HCT116 (cell line): ENCODE data around the gene CFAP119. TPM values are rescaled to one million over a fixed set of nuclear protein-coding genes. Genes with fewer than 3 reads are reported as not detected.
A peak's percentile ranks its signal among the peaks of the same experiment; 100 is the strongest.

Source experiments
- ATAC-seq: fragments of 200-7000 bp; cut with Tn5 transposase; 2 replicates; pipeline ENCODE4 v1.9.1; 2020; ENCODE audit warnings: mild to moderate bottlenecking, moderate library complexity
- BruUV-seq: library from RNA; stranded (reverse); fragments of 400-500 nt; replicated peaks from 2 replicates; lab custom pipeline; 2021; lab: Mats Ljungman, UMichigan
- CTCF ChIA-PET: fragments of 300-600 bp; sonication (Branson Sonifier 250); formaldehyde crosslinking; loops from one replicate; lab custom pipeline; 2021; ENCODE audit warnings: antibody characterized with exemption; lab: Charles Lee
- POLR2A ChIA-PET: fragments of 300-600, 350-600 bp; sonication (Branson Sonifier 250); formaldehyde crosslinking; loops from one replicate; lab custom pipeline; 2021; ENCODE audit warnings: antibody characterized with exemption; lab: Charles Lee
- RAD21 ChIA-PET, 2 experiments: fragments of 300-600 bp; sonication (Branson Sonifier 250); formaldehyde crosslinking; loops; one replicate each; lab custom pipeline; 2023; ENCODE audit warnings: low total read pairs in 2 of 2; ENCODE audit not compliant: uncharacterized antibody in 2 of 2, unreplicated experiment in 2 of 2, low non-redundant PET in 1 of 2; lab: Charles Lee
- DNase-seq: peaks from one replicate; pipeline ENCODE4 v3.0.0-alpha.2; 2010; ENCODE audit warnings: low read depth, low spot score
- H2AFZ ChIP-seq: fragments of 200-600 bp; shearing (Covaris generic), sonication (generic); 2 replicates; pipeline ENCODE4 v1.6.1; 2017; ENCODE audit warnings: low read depth, mixed run types, mixed read lengths, antibody characterized with exemption, low read length; ENCODE audit not compliant: poor library complexity, severe bottlenecking
- H3K27ac ChIP-seq: 2 replicates; pipeline ENCODE4 v1.5.1; 2012; ENCODE audit warnings: low read depth, low read length
- H3K27me3 ChIP-seq: fragments of 200-600 bp; sonication (generic); 2 replicates; pipeline ENCODE4 v1.6.1; 2016; ENCODE audit warnings: mixed run types, low read length, mixed read lengths; ENCODE audit not compliant: insufficient read depth
- H3K36me3 ChIP-seq, 2 experiments: fragments of 200-500 bp in 1 of 2; fragments of 200-600 bp in 1 of 2; sonication (Bioruptor generic) in 1 of 2; sonication (generic) in 1 of 2; 2 replicates each; pipeline versions ENCODE4 v1.5.1 to v1.6.1; 2014 to 2016; ENCODE audit warnings: low read length in 2 of 2, inconsistent platforms in 1 of 2, mixed read lengths in 1 of 2, mixed run types in 1 of 2; ENCODE audit not compliant: insufficient read depth in 2 of 2, control insufficient read depth in 1 of 2
- H3K4me1 ChIP-seq, 2 experiments: fragments of 200-600 bp in 1 of 2; sonication (generic) in 1 of 2; 2 replicates each; pipeline versions ENCODE4 v1.5.1 to v1.6.1; 2012 to 2017; ENCODE audit warnings: low read length in 2 of 2, inconsistent platforms in 1 of 2, mild to moderate bottlenecking in 1 of 2, mixed read lengths in 1 of 2, mixed run types in 1 of 2, moderate library complexity in 1 of 2; ENCODE audit not compliant: insufficient read depth in 2 of 2, control insufficient read depth in 1 of 2
- H3K4me2 ChIP-seq: fragments of 200-600 bp; sonication (generic); 2 replicates; pipeline ENCODE4 v1.6.1; 2017; ENCODE audit warnings: mixed run types, low read length, mixed read lengths
- H3K4me3 ChIP-seq, 2 experiments: fragments of 200-600 bp in 1 of 2; sonication (generic) in 1 of 2; replicated peaks in 1 of 2; 2 replicates each; pipeline ENCODE4 v1.5.1; 2011 to 2016; ENCODE audit warnings: low read length in 2 of 2, control low read depth in 1 of 2, low read depth in 1 of 2, mild to moderate bottlenecking in 1 of 2, mixed read lengths in 1 of 2, mixed run types in 1 of 2
- H3K79me2 ChIP-seq: fragments of 200-600 bp; sonication (generic); 2 replicates; pipeline ENCODE4 v1.6.1; 2017; ENCODE audit warnings: mild to moderate bottlenecking, mixed run types, low read length, moderate library complexity, mixed read lengths; ENCODE audit not compliant: insufficient read depth
- H3K9ac ChIP-seq: fragments of 200-600 bp; sonication (generic); 2 replicates; pipeline ENCODE4 v1.6.1; 2016; ENCODE audit warnings: low read length, mixed read lengths
- H3K9me2 ChIP-seq: fragments of 200-600 bp; sonication (generic), shearing (Covaris generic); 2 replicates; pipeline ENCODE4 v1.6.1; 2017; ENCODE audit warnings: mixed run types, mild to moderate bottlenecking, moderate library complexity; ENCODE audit not compliant: insufficient read depth
- H3K9me3 ChIP-seq, 2 experiments: fragments of 200-500 bp in 1 of 2; fragments of 200-600 bp in 1 of 2; sonication (Bioruptor generic) in 1 of 2; sonication (generic) in 1 of 2; 2 replicates each; pipeline ENCODE4 v1.6.1; 2014 to 2017; ENCODE audit warnings: low read length in 2 of 2, mixed read lengths in 2 of 2, inconsistent platforms in 1 of 2, low read depth in 1 of 2, mild to moderate bottlenecking in 1 of 2, mixed run types in 1 of 2, moderate library complexity in 1 of 2; ENCODE audit not compliant: control insufficient read depth in 1 of 2, insufficient read depth in 1 of 2
- H4K20me1 ChIP-seq: fragments of 200-600 bp; sonication (generic), shearing (Covaris generic); 2 replicates; pipeline ENCODE4 v1.6.1; 2017; ENCODE audit warnings: mixed run types, mild to moderate bottlenecking, moderate library complexity; ENCODE audit not compliant: insufficient read depth
- CBX3 ChIP-seq: IDR thresholded peaks from 2 replicates; pipeline ENCODE4 v1.6.1; 2012; ENCODE audit warnings: low read depth
- EGR1 ChIP-seq: IDR thresholded peaks from 2 replicates; pipeline ENCODE4 v1.6.1; 2012; ENCODE audit warnings: low read depth
- EZH2phosphoT487 ChIP-seq: fragments of 200-600 bp; IDR thresholded peaks from 2 replicates; pipeline ENCODE4 v1.6.1; 2018; ENCODE audit warnings: antibody characterized with exemption, borderline replicate concordance
- FOSL1 ChIP-seq: IDR thresholded peaks from 2 replicates; pipeline ENCODE4 v1.6.1; 2012; ENCODE audit warnings: low read depth
- POLR2A ChIP-seq: IDR thresholded peaks from 2 replicates; pipeline ENCODE4 v1.7.0; 2011; ENCODE audit warnings: borderline replicate concordance; ENCODE audit not compliant: insufficient read depth, insufficient read length; ENCODE audit errors: extremely low read depth
- POLR2AphosphoS5 ChIP-seq: IDR thresholded peaks from 2 replicates; pipeline ENCODE4 v1.6.1; 2011; ENCODE audit warnings: mild to moderate bottlenecking, low read depth, low read length, moderate library complexity
- RAD21 ChIP-seq: IDR thresholded peaks from 2 replicates; pipeline ENCODE4 v1.6.1; 2012; ENCODE audit warnings: low read depth, mild to moderate bottlenecking
- REST ChIP-seq: IDR thresholded peaks from 2 replicates; pipeline ENCODE4 v1.6.1; 2012; ENCODE audit warnings: low read depth
- SIN3A ChIP-seq: IDR thresholded peaks from 2 replicates; pipeline ENCODE4 v1.6.1; 2012; ENCODE audit warnings: low read depth
- SP1 ChIP-seq: IDR thresholded peaks from 2 replicates; pipeline ENCODE4 v1.6.1; 2012; ENCODE audit warnings: low read depth
- SRF ChIP-seq: IDR thresholded peaks from 2 replicates; pipeline ENCODE4 v1.6.1; 2012; ENCODE audit warnings: low read depth
- TCF7L2 ChIP-seq: IDR thresholded peaks from 2 replicates; pipeline ENCODE4 v1.7.0; 2011; ENCODE audit warnings: borderline replicate concordance, inconsistent platforms; ENCODE audit not compliant: insufficient read depth, insufficient read length; ENCODE audit errors: extremely low read depth
- YY1 ChIP-seq: IDR thresholded peaks from 2 replicates; pipeline ENCODE4 v1.6.1; 2011; ENCODE audit warnings: low read length, low read depth, moderate library complexity, mild to moderate bottlenecking; ENCODE audit not compliant: insufficient replicate concordance; ENCODE audit errors: extremely low read depth
- ZFX ChIP-seq: fragments of 450-650 bp; IDR thresholded peaks from 2 replicates; pipeline ENCODE4 v1.6.1; 2017
- ZNF274 ChIP-seq: fragments of 200-500 bp; sonication (Bioruptor generic); IDR thresholded peaks from 2 replicates; pipeline ENCODE4 v1.6.1; 2014; ENCODE audit warnings: mild to moderate bottlenecking, low read depth, low read length, inconsistent platforms
- intact Hi-C: fragments of 100-400 bp; cut with micrococcal nuclease; formaldehyde crosslinking; loops from 2 replicates; pipeline ENCODE4 v1.10.0; 2022
- total RNA-seq: library from RNA; stranded (reverse); gene quantifications from one replicate; pipeline ENCODE4 v1.2.1, GENCODE V29; 2021; ENCODE audit not compliant: unreplicated experiment
- TF ChIP-seq, protein P1 (sequence below): IDR thresholded peaks from 2 replicates; pipeline ENCODE4 v1.6.1; 2012
- TF ChIP-seq, protein P2 (sequence below): IDR thresholded peaks from 2 replicates; pipeline ENCODE4 v1.6.1; 2012
- TF ChIP-seq, protein P3 (sequence below), 3 experiments: fragments of 200-600 bp in 1 of 3; sonication (generic) in 1 of 3; IDR thresholded peaks in 2 of 3; conservative IDR thresholded peaks in 1 of 3; 2 replicates each; pipeline ENCODE4 v1.5.1; 2012 to 2017; ENCODE audit warnings: low read depth in 2 of 3, low read length in 2 of 3, antibody characterized with exemption in 1 of 3, borderline replicate concordance in 1 of 3, control low read depth in 1 of 3, mild to moderate bottlenecking in 1 of 3, mixed read lengths in 1 of 3, mixed run types in 1 of 3, moderate library complexity in 1 of 3; ENCODE audit not compliant: insufficient read depth in 1 of 3

Gene CFAP119
- total RNA-seq, 1 experiment from 2014 or later: 12.6 TPM

DNA sequence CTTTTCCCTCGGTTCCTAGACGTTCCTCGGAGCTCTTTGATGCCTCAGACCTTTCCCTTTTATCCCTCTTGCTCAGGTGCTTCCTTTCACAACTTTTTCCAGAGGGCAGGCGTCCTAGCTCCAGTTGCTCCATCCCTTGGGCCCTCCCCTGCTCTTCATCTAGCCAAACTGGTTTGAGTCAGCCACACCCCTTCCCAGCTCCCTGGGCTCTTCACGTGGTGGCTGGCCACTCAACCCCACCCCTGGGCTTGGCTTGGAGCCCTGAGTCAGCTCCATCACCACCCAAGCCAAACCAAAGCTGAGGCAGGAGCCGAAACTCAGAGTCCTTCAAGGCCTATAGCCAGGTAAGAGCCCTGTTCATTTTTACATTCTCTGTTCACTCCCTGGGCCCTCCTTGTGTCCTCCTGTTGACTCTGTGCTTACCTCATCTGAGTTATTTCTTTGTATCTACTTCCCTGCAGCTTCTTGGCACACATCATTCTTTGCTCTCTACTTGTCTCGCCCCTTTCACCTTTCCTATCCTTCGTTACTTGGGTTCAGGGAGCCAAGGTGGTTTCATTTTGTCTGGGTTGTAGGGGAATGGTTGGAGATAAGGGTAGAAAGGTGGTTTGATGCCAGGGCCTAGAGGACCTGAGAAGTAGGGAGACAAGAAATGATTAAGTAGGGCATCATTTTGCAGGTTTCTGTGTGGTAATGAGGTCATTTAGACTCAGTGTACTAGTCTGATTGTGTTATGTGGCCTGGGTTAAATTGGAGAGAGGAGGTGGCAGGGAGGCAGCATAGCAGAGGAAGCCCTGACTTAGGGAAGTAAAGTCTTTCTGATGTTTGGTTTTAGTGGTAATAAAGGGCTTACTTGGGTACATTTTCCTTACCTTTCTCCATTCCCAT, 21.3 kb downstream of the CFAP119 start:
- peak overlapping the region; percentile 73 for H3K9ac ChIP-seq
- peaks cover 30% of the 10 kb centered on the region for H3K79me2 ChIP-seq
- peak overlapping the region; percentile 72 for H3K27ac ChIP-seq
- H3K4me2 ChIP-seq: peak overlapping the region; percentile 90
- ATAC-seq (peak; percentile 91), DNase-seq (peak; percentile 87)
- peak overlapping the region; percentile 47 to 60 for H3K4me3 ChIP-seq
- intact Hi-C loops: loop anchor here (2.0 kb wide), 1 partner anchor 42 kb away; the partner anchor contains the start of gene SRCAP
- TSS peak; percentile 63 for BruUV-seq
- no peak overlapping the region for H2AFZ ChIP-seq
- CTCF ChIA-PET: interaction anchor here (1.0 kb wide), 1 partner anchor 201 kb away, joined by 5 read pairs; no protein-coding TSS in a partner anchor
- no peaks in the 10 kb centered on the region for H3K9me3 ChIP-seq
- H3K9me2 ChIP-seq: no peaks in the 10 kb centered on the region
- POLR2A ChIA-PET: interaction anchor here (0.6 to 1.3 kb wide), 3 partner anchors 8 to 149 kb away, joined by 3 to 5 read pairs (median 3); no protein-coding TSS in a partner anchor
- RAD21 ChIA-PET: interaction anchor here in 1 of 2 experiments (0.6 kb wide), 1 partner anchor 293 kb away, joined by 8 read pairs; the partner anchor contains the start of gene STX4
- H4K20me1 ChIP-seq: no peaks in the 10 kb centered on the region
- H3K4me1 ChIP-seq: peaks cover 29 to 36% of the 10 kb centered on the region in 2 experiments
- H3K27me3 ChIP-seq: no peaks in the 10 kb centered on the region
- H3K36me3 ChIP-seq: peaks cover 29 to 53% of the 10 kb centered on the region in 2 experiments; a peak in 3 of 4 replicates
- TF ChIP-seq POLR2A (no peak), SRF (no peak), TCF7L2 (no peak), ZNF274 (no peak), RAD21 (no peak), POLR2AphosphoS5 (peak; percentile 63; the same call in 1 of the 2 replicates), SP1 (peak; percentile 83), EGR1 (no peak), REST (no peak), FOSL1 (no peak), ZFX (no peak), SIN3A (peak; percentile 71), CBX3 (no peak), EZH2phosphoT487 (no peak), YY1 (peak; percentile 48)
- TF ChIP-seq, protein P1, sequence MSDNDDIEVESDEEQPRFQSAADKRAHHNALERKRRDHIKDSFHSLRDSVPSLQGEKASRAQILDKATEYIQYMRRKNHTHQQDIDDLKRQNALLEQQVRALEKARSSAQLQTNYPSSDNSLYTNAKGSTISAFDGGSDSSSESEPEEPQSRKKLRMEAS: peak; percentile 88
- TF ChIP-seq, protein P2, sequence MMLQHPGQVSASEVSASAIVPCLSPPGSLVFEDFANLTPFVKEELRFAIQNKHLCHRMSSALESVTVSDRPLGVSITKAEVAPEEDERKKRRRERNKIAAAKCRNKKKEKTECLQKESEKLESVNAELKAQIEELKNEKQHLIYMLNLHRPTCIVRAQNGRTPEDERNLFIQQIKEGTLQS: no peak
- TF ChIP-seq, protein P3, sequence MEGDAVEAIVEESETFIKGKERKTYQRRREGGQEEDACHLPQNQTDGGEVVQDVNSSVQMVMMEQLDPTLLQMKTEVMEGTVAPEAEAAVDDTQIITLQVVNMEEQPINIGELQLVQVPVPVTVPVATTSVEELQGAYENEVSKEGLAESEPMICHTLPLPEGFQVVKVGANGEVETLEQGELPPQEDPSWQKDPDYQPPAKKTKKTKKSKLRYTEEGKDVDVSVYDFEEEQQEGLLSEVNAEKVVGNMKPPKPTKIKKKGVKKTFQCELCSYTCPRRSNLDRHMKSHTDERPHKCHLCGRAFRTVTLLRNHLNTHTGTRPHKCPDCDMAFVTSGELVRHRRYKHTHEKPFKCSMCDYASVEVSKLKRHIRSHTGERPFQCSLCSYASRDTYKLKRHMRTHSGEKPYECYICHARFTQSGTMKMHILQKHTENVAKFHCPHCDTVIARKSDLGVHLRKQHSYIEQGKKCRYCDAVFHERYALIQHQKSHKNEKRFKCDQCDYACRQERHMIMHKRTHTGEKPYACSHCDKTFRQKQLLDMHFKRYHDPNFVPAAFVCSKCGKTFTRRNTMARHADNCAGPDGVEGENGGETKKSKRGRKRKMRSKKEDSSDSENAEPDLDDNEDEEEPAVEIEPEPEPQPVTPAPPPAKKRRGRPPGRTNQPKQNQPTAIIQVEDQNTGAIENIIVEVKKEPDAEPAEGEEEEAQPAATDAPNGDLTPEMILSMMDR (IDR thresholded peaks at IDR 0.05 in 2 of 3, conservative IDR thresholded peaks at IDR 0.05 in 1 of 3; ENCODE audit: borderline replicate concordance in 1 of 3, insufficient read depth in 1 of 3, low read depth in 2 of 3, low read length in 2 of 3): no peak
